Upper lobe of left lung (tissue), 6 donors: ENCODE data around the gene KRTAP12-4. TPM values are rescaled to one million over a fixed set of nuclear protein-coding genes. Genes with fewer than 3 reads are reported as not detected.
A peak's percentile ranks its signal among the peaks of the same experiment; 100 is the strongest.
"Not testable (repeated sequence)": the region's sequence is repeated elsewhere in the genome, so short reads cannot be mapped to it uniquely, and the experiment has no call there.

Experiments
- ATAC-seq, 2 donors: fragments of 200-7000 bp; cut with Tn5 transposase; one replicate each; pipeline ENCODE4 v1.9.1; 2022; ENCODE audit warnings: mild to moderate bottlenecking in 2 of 2, moderate library complexity in 2 of 2; ENCODE audit not compliant: low FRiP score in 2 of 2
- DNase-seq, 2 donors: peaks; one replicate each; pipeline ENCODE4 v3.0.0-alpha.2; 2019 to 2020
- H3K27ac ChIP-seq, 4 donors: fragments of 200-600 bp; sonication (generic); one replicate each; pipeline ENCODE4 v1.5.1; 2016 to 2019
- H3K27me3 ChIP-seq, 4 donors: fragments of 200-600 bp; sonication (generic); one replicate each; pipeline ENCODE4 v1.5.1; 2017 to 2019
- H3K36me3 ChIP-seq, 4 donors: fragments of 200-600 bp; sonication (generic); one replicate each; pipeline ENCODE4 v1.5.1; 2016 to 2019
- H3K4me1 ChIP-seq, 4 donors: fragments of 200-600 bp; sonication (generic); one replicate each; pipeline ENCODE4 v1.5.1; 2018 to 2019
- H3K4me3 ChIP-seq, 4 donors: fragments of 200-600 bp; sonication (generic); one replicate each; pipeline ENCODE4 v1.5.1; 2017 to 2019; ENCODE audit warnings: mild to moderate bottlenecking in 2 of 4, moderate library complexity in 1 of 4
- H3K9me3 ChIP-seq, 4 donors: fragments of 200-600 bp; sonication (generic); one replicate each; pipeline ENCODE4 v1.5.1; 2018 to 2019
- EP300 ChIP-seq, 4 donors: sonication (generic); formaldehyde crosslinking; IDR thresholded peaks; one replicate each; pipeline ENCODE4 v1.5.1; 2017; ENCODE audit warnings: antibody characterized with exemption in 4 of 4, control low read depth in 2 of 4
- POLR2A ChIP-seq, 4 donors: fragments of 450-650 bp; IDR thresholded peaks; one replicate each; pipeline ENCODE4 v1.5.1; 2016 to 2017; ENCODE audit warnings: antibody characterized with exemption in 4 of 4, mild to moderate bottlenecking in 2 of 4
- POLR2AphosphoS5 ChIP-seq, 2 donors: sonication (generic); formaldehyde crosslinking; IDR thresholded peaks; one replicate each; pipeline ENCODE4 v1.5.1; 2017; ENCODE audit warnings: antibody characterized with exemption in 2 of 2
- WGBS, 2 donors: methylation state at CpG; one replicate each; pipeline ENCODE4 v1.1.5; 2017 to 2018; 5-methylcytosine and 5-hydroxymethylcytosine counted together
- total RNA-seq, 6 donors: library from RNA; depleted of rRNA in 4 of 6; stranded (reverse); fragments of >200 nt in 4 of 6; gene quantifications; one replicate each; pipeline versions ENCODE4 v1.1.0 to v1.2.1, GENCODE V29; 2016 to 2021
- TF ChIP-seq, protein P1 (sequence below), 6 experiments: fragments of 450-650 bp in 4 of 6; fragments of 200-600 bp in 2 of 6; sonication (generic) in 2 of 6; IDR thresholded peaks; one replicate each; pipeline ENCODE4 v1.5.1; 2016 to 2019; ENCODE audit warnings: antibody characterized with exemption in 6 of 6
- donor health status: DM: no; HTN: no; CAD: no; lungs with moderate emphysema.
- donor health status: DM: no; HTN: yes; CAD: no; lungs with severe emphysema.

The KRTAP12-4 gene
- total RNA-seq, 6 donors from 2014 or later: not detected

- Histone ChIP-seq H3K27me3 (no peaks in the 10 kb centered on the region), H3K4me3 (no peak overlapping the region), H3K36me3 (no peaks in the 10 kb centered on the region), H3K4me1 (no peaks in the 10 kb centered on the region), H3K27ac (no peak overlapping the region), H3K9me3 (peaks cover 0 to 8% (median 3%) of the 10 kb centered on the region in 4 donors)
- DNase-seq (peak in 1 of 2 donors; percentile 45), ATAC-seq (no peak)
- TF ChIP-seq EP300 (IDR thresholded peaks at IDR 0.05) (no peak), POLR2A (IDR thresholded peaks at IDR 0.05) (no peak), POLR2AphosphoS5 (IDR thresholded peaks at IDR 0.05) (no peak)
- TF ChIP-seq, protein P1, sequence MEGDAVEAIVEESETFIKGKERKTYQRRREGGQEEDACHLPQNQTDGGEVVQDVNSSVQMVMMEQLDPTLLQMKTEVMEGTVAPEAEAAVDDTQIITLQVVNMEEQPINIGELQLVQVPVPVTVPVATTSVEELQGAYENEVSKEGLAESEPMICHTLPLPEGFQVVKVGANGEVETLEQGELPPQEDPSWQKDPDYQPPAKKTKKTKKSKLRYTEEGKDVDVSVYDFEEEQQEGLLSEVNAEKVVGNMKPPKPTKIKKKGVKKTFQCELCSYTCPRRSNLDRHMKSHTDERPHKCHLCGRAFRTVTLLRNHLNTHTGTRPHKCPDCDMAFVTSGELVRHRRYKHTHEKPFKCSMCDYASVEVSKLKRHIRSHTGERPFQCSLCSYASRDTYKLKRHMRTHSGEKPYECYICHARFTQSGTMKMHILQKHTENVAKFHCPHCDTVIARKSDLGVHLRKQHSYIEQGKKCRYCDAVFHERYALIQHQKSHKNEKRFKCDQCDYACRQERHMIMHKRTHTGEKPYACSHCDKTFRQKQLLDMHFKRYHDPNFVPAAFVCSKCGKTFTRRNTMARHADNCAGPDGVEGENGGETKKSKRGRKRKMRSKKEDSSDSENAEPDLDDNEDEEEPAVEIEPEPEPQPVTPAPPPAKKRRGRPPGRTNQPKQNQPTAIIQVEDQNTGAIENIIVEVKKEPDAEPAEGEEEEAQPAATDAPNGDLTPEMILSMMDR (IDR thresholded peaks at IDR 0.05): no peak
- WGBS, 2 donors: 87 to 90% methylated on average over 14 to 18 of the region's 18 CpGs
These were observed 4.8 kb downstream of the KRTAP12-4 start for GRCh38 chr21:44649521-44650100.

DNA sequence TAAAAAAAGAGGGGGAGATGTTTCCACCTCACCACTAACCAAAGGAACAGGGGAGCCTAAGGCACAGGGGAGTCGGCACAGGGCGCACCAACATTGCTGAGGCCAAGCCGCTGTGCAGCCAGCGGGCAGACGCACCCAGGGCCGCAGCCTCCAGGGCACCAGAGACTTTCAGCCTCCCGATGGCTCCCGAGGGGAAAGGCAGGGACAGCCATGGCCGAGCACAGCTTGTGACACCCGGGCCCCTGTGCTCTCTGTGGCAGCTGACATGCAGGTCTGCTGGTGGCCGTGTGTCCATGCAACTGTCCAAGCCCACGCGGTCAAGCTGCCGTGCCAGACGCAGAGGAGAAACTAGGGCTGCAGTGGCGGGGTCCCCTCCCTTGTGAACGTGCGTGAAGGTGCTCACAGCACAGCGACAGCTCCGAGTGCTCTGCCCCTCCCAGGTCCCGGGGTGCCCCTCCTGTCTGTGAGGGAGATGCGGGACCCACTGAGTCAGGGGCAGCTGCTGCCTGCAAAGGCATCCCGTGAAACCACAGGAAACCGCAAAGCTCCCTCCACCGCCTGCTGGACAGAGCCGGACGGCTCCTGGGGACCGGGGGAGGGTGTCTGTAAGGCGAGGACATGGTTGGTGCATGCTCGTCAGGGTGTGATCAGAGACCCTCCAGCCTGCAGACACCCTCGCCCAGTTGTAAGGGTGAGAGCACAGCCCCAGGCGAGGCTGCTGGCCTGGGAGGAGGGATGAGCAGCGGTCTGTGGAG is 5.7 kb downstream of the KRTAP12-4 start:
- Histone ChIP-seq H3K27me3 (no peaks in the 10 kb centered on the region), H3K4me3 (no peak overlapping the region), H3K36me3 (no peaks in the 10 kb centered on the region), H3K4me1 (no peaks in the 10 kb centered on the region), H3K27ac (no peak overlapping the region), H3K9me3 (peaks cover 0 to 17% (median 3%) of the 10 kb centered on the region in 4 donors)
- 77 to 81% methylated on average over 24 of the region's 33 CpGs for WGBS, 2 donors
- TF ChIP-seq POLR2A (IDR thresholded peaks at IDR 0.05) (no peak), EP300 (IDR thresholded peaks at IDR 0.05) (no peak), POLR2AphosphoS5 (IDR thresholded peaks at IDR 0.05) (no peak)
- TF ChIP-seq, protein P1 (IDR thresholded peaks at IDR 0.05): no peak
- ATAC-seq (no peak), DNase-seq (peak in 1 of 2 donors; percentile 72)

- Histone ChIP-seq H3K9me3 (peaks cover 0 to 17% (median 3%) of the 10 kb centered on the region in 4 donors), H3K27ac (no peak overlapping the region), H3K27me3 (no peaks in the 10 kb centered on the region), H3K36me3 (no peaks in the 10 kb centered on the region), H3K4me3 (no peak overlapping the region), H3K4me1 (no peaks in the 10 kb centered on the region)
- WGBS, 2 donors: 46 to 65% methylated on average over 8 of the region's 8 CpGs
- TF ChIP-seq POLR2A (IDR thresholded peaks at IDR 0.05) (no peak), EP300 (IDR thresholded peaks at IDR 0.05) (no peak), POLR2AphosphoS5 (IDR thresholded peaks at IDR 0.05) (no peak)
- TF ChIP-seq, protein P1 (IDR thresholded peaks at IDR 0.05): no peak
- ATAC-seq (no peak), DNase-seq (peak in 1 of 2 donors; percentile 64)
These were observed 7.3 kb downstream of the KRTAP12-4 start for GRCh38 chr21:44647222-44647552.

- peak in 1 of 2 donors; percentile 58 for DNase-seq
- WGBS, 2 donors: 54 to 80% methylated on average over 6 to 14 of the region's 21 CpGs
- H3K4me1 ChIP-seq, H3K4me3 ChIP-seq, H3K27me3 ChIP-seq, ATAC-seq, H3K27ac ChIP-seq, H3K36me3 ChIP-seq: not testable (repeated sequence)
- peaks cover 0 to 17% (median 3%) of the 10 kb centered on the region in 4 donors for H3K9me3 ChIP-seq
These were observed 7.9 kb downstream of the KRTAP12-4 start, which contains the start of gene KRTAP10-11 for GRCh38 chr21:44646366-44647221. KRTAP10-11 (plus strand) TSS chr21:44646414; CDS start chr21:44646459, 45 bp downstream.

GRCh38 chr21:44644878-44645277 is 9.6 kb downstream of the KRTAP12-4 start:
- peaks cover 0 to 17% (median 3%) of the 10 kb centered on the region in 4 donors for H3K9me3 ChIP-seq
- no peak for DNase-seq

More at GRCh38 chr21:44644878-44645277, 9.6 kb downstream of the KRTAP12-4 start:
- H3K4me3 ChIP-seq: no peak overlapping the region
- 48 to 50% methylated on average over 2 of the region's 2 CpGs for WGBS, 2 donors
- no peaks in the 10 kb centered on the region for H3K4me1 ChIP-seq
- H3K36me3 ChIP-seq: no peaks in the 10 kb centered on the region
- TF ChIP-seq POLR2AphosphoS5 (IDR thresholded peaks at IDR 0.05): no peak
- no peak overlapping the region for H3K27ac ChIP-seq
- H3K27me3 ChIP-seq: no peaks in the 10 kb centered on the region
- no peak for ATAC-seq
